HG03521 (cell line): ENCODE results near the gene VPS29.
"Not testable (repeated sequence)": the region's sequence is repeated elsewhere in the genome, so short reads cannot be mapped to it uniquely, and the experiment has no call there.

Source experiments
- ATAC-seq: cut with Tn5 transposase; IDR thresholded peaks from one replicate; pipeline ENCODE4 v1.9.1; 2021; ENCODE audit warnings: mild to moderate bottlenecking, moderate library complexity; ENCODE audit not compliant: unreplicated experiment

Gene VPS29

GRCh38 chr12:110528277-110528839 lies 26.4 kb upstream of the VPS29 start:
- no peak for ATAC-seq

GRCh38 chr12:110520876-110521712 lies 19.2 kb upstream of the VPS29 start:
- not testable (repeated sequence) for ATAC-seq

GRCh38 chr12:110518014-110518413 lies 16.1 kb upstream of the VPS29 start:
- ATAC-seq: not testable (repeated sequence)

GRCh38 chr12:110516995-110517394 lies 15.1 kb upstream of the VPS29 start:
- no peak for ATAC-seq

GRCh38 chr12:110514363-110514762 lies 12.5 kb upstream of the VPS29 start:
- ATAC-seq: no peak

- no peak for ATAC-seq
Measured at GRCh38 chr12:110513842-110514241, 11.9 kb upstream of the VPS29 start.

- no peak for ATAC-seq
Measured at GRCh38 chr12:110508071-110508586, 6.2 kb upstream of the VPS29 start.

- no peak for ATAC-seq
Measured at GRCh38 chr12:110505332-110505731, 3.4 kb upstream of the VPS29 start.

- ATAC-seq: no peak
Measured at GRCh38 chr12:110503432-110503831, 1.5 kb upstream of the VPS29 start.

- peak; percentile 3 for ATAC-seq
Measured at GRCh38 chr12:110501399-110501751, 536 bp downstream of the VPS29 start.

GRCh38 chr12:110498984-110499706 lies 2.8 kb downstream of the VPS29 start:
- ATAC-seq: no peak

- no peak for ATAC-seq
Measured at GRCh38 chr12:110475426-110475825, 26.5 kb downstream of the VPS29 start.

GRCh38 chr12:110468214-110469048 lies 33.5 kb downstream of the VPS29 start, which contains the start of the genes FAM216A and GPN3:
FAM216A (plus strand) TSS chr12:110468845; CDS start chr12:110468876, 31 bp downstream.
GPN3 (minus strand) TSS chr12:110468257; CDS start chr12:110468203, 54 bp downstream.
- peak; percentile 77 for ATAC-seq

- ATAC-seq: no peak
Measured at GRCh38 chr12:110467847-110468213, 34.1 kb downstream of the VPS29 start.

GRCh38 chr12:110466791-110467190 lies 35.1 kb downstream of the VPS29 start:
- no peak for ATAC-seq

GRCh38 chr12:110465765-110466164 lies 36.1 kb downstream of the VPS29 start:
- ATAC-seq: not testable (repeated sequence)

GRCh38 chr12:110465024-110465423 lies 36.9 kb downstream of the VPS29 start:
- ATAC-seq: no peak

GRCh38 chr12:110461189-110461588 lies 40.7 kb downstream of the VPS29 start:
- ATAC-seq: not testable (repeated sequence)

- ATAC-seq: no peak
Measured at GRCh38 chr12:110458756-110459155, 43.2 kb downstream of the VPS29 start.

- no peak for ATAC-seq
Measured at GRCh38 chr12:110453569-110454296, 48.2 kb downstream of the VPS29 start.
